Karpas-422 (cell line): ENCODE measurements around the gene CD164L2. TPM values are rescaled to one million over a fixed set of nuclear protein-coding genes. Genes with fewer than 3 reads are reported as not detected.

Experiments
- DNase-seq: peaks from one replicate; pipeline ENCODE4 v3.0.0-alpha.2; 2015
- H2AFZ ChIP-seq: fragments of 200-600 bp; sonication (generic); 2 replicates; pipeline ENCODE4 v1.6.1; 2014; ENCODE audit warnings: antibody characterized with exemption, low read length, mixed read lengths
- H3K27ac ChIP-seq: fragments of 200-600 bp; sonication (generic); 2 replicates; pipeline ENCODE4 v1.5.1; 2014; ENCODE audit warnings: mild to moderate bottlenecking, low read length, moderate library complexity
- H3K27me3 ChIP-seq: fragments of 200-600 bp; sonication (generic); 2 replicates; pipeline ENCODE4 v1.6.1; 2014; ENCODE audit warnings: low read length, mixed read lengths
- H3K36me3 ChIP-seq: fragments of 200-600 bp; sonication (generic); 2 replicates; pipeline ENCODE4 v1.6.1; 2014; ENCODE audit warnings: low read length, mixed read lengths; ENCODE audit not compliant: insufficient read depth
- H3K4me1 ChIP-seq: fragments of 200-600 bp; sonication (generic); 2 replicates; pipeline ENCODE4 v1.6.1; 2014; ENCODE audit warnings: mild to moderate bottlenecking, low read length, mixed read lengths
- H3K4me2 ChIP-seq: fragments of 200-600 bp; sonication (generic); 2 replicates; pipeline ENCODE4 v1.6.1; 2014; ENCODE audit warnings: low read length, low read depth, mild to moderate bottlenecking; ENCODE audit not compliant: poor library complexity, severe bottlenecking
- H3K4me3 ChIP-seq: fragments of 200-600 bp; sonication (generic); 2 replicates; pipeline ENCODE4 v1.5.1; 2014; ENCODE audit warnings: mild to moderate bottlenecking, antibody characterized with exemption, low read length, mixed read lengths
- H3K79me2 ChIP-seq: fragments of 200-600 bp; sonication (generic); 2 replicates; pipeline ENCODE4 v1.6.1; 2014; ENCODE audit warnings: mild to moderate bottlenecking, low read length, mixed read lengths
- H3K9ac ChIP-seq: fragments of 200-600 bp; sonication (generic); 2 replicates; pipeline ENCODE4 v1.6.0; 2014; ENCODE audit warnings: low read length
- H3K9me2 ChIP-seq: fragments of 200-600 bp; sonication (generic), shearing (Covaris generic); replicated peaks from 2 replicates; pipeline ENCODE4 v1.6.0; 2014; ENCODE audit warnings: mild to moderate bottlenecking, low read length, moderate library complexity; ENCODE audit not compliant: insufficient read depth
- H3K9me3 ChIP-seq: fragments of 300-700, 200-600 bp; sonication (generic); 2 replicates; pipeline ENCODE4 v1.6.1; 2014; ENCODE audit warnings: low read length, mixed read lengths
- H4K20me1 ChIP-seq: fragments of 200-600 bp; sonication (generic); 2 replicates; pipeline ENCODE4 v1.6.1; 2014; ENCODE audit warnings: mild to moderate bottlenecking, antibody characterized with exemption, low read length, low read depth; ENCODE audit not compliant: insufficient read depth
- total RNA-seq: library from RNA; depleted of rRNA; stranded (reverse); fragments of >200 nt; shearing (Covaris generic); gene quantifications from 2 replicates; pipeline ENCODE4 v1.2.3, GENCODE V29; 2014; ENCODE audit warnings: low replicate concordance

The CD164L2 gene
- total RNA-seq, 1 experiment from 2014 or later: 0.22 TPM

- Histone ChIP-seq H3K4me1 (peaks cover 35% of the 10 kb centered on the region), H3K36me3 (peaks cover under 1% of the 10 kb centered on the region; the same call in 1 of the 2 replicates), H3K79me2 (no peaks in the 10 kb centered on the region), H3K9ac (no peak overlapping the region), H2AFZ (no peak overlapping the region), H3K4me2 (no peak overlapping the region), H3K9me2 (no peaks in the 10 kb centered on the region), H4K20me1 (no peaks in the 10 kb centered on the region), H3K9me3 (no peaks in the 10 kb centered on the region), H3K27ac (no peak overlapping the region), H3K27me3 (no peaks in the 10 kb centered on the region), H3K4me3 (no peak overlapping the region)
- no peak for DNase-seq
Observed at GRCh38 chr1:27339213-27339612, 43.9 kb downstream of the CD164L2 start.

GRCh38 chr1:27338751-27339150 is 44.4 kb downstream of the CD164L2 start:
- Histone ChIP-seq H3K4me2 (no peak overlapping the region), H3K4me3 (no peak overlapping the region)

DNA sequence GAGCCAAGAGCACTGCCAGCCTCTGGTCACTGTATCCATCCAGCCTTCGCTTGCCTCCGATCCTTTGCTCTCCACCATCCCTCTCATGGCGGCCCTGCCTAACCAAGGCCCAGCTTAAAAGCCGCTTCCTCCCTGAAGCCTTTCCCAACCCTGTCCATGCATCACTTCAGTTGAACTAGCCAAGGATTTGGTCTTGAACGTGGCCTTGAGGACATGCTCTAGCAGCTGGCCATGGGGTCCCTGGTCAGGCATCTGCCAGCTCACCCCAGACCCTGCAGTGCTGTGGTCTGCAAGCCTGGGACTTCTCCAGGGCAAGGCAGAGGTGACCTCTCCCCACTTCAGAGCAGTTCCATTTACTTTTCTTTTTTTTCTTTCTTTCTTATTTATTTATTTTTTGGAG is 46.4 kb downstream of the CD164L2 start:
- H4K20me1 ChIP-seq: no peaks in the 10 kb centered on the region
- no peaks in the 10 kb centered on the region for H3K27me3 ChIP-seq
- H3K9ac ChIP-seq: no peak overlapping the region
- no peak overlapping the region for H3K27ac ChIP-seq
- no peaks in the 10 kb centered on the region for H3K9me3 ChIP-seq
- no peak overlapping the region for H3K4me3 ChIP-seq
- no peak overlapping the region for H2AFZ ChIP-seq
- no peak overlapping the region for H3K4me2 ChIP-seq
- DNase-seq: no peak
- no peaks in the 10 kb centered on the region for H3K79me2 ChIP-seq
- peaks cover 13% of the 10 kb centered on the region for H3K4me1 ChIP-seq
- no peaks in the 10 kb centered on the region for H3K9me2 ChIP-seq
- H3K36me3 ChIP-seq: peaks cover 7% of the 10 kb centered on the region

More at GRCh38 chr1:27338751-27339150, 44.4 kb downstream of the CD164L2 start:
- Histone ChIP-seq H3K9me2 (no peaks in the 10 kb centered on the region), H3K36me3 (peaks cover 5% of the 10 kb centered on the region), H3K9ac (no peak overlapping the region), H3K9me3 (no peaks in the 10 kb centered on the region), H3K27me3 (no peaks in the 10 kb centered on the region), H2AFZ (no peak overlapping the region), H3K4me1 (peaks cover 33% of the 10 kb centered on the region), H4K20me1 (no peaks in the 10 kb centered on the region), H3K79me2 (no peaks in the 10 kb centered on the region), H3K27ac (no peak overlapping the region)
- DNase-seq: no peak

DNA sequence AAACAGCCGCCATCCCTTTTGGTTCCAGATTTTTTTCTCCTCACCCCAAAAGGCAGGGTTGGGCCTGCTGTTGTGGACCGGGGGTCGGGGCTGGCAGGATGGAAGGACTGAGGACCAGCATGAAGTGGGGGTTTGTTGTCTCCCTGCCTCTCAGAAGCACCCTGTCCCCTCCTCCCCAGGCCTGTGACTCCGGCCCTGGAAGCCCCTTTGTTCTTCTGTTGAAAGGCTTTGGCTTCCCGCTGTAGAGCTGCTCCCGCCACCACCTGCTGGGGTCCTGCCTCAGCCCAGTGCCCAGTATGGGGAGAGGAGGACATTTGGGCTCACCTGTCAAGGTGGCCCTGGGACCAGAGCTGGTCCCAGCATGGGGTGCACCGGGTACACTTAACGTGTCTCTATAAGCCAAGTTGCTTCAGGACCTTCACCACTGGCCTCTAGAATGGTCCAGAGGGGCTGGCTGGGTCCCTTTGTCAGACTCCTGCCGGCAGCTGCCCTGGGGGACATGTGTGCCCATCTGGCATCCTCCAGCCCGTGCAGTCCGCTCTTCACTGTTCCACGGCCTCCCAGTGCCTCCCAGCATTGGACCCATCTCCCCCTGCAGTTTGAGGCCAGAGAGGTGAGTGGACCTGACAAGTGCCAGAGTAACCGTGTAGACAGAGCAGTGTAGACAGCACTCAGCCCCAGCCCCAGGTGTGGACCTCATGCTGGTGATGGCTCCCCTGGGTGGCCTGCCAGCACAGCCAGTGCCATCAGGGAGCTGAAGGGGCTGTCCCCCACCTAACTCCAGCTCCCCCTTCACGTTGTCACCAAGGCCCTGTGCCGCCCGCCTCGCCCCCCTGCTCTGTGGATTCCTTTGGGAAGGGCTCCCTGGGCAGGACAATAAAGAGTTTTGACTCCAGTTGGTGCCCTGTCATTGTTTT is 47.4 kb downstream of the CD164L2 start:
- H3K27me3 ChIP-seq: no peaks in the 10 kb centered on the region
- H3K4me1 ChIP-seq: peaks cover 3% of the 10 kb centered on the region
- peaks cover 13% of the 10 kb centered on the region for H3K36me3 ChIP-seq
- H3K27ac ChIP-seq: no peak overlapping the region
- H4K20me1 ChIP-seq: no peaks in the 10 kb centered on the region
- H3K9me3 ChIP-seq: no peaks in the 10 kb centered on the region
- no peak overlapping the region for H3K4me3 ChIP-seq
- no peaks in the 10 kb centered on the region for H3K9me2 ChIP-seq
- DNase-seq: no peak
- H3K4me2 ChIP-seq: no peak overlapping the region
- no peak overlapping the region for H3K9ac ChIP-seq
- no peak overlapping the region for H2AFZ ChIP-seq
- H3K79me2 ChIP-seq: 0 out of 2 replicates have a peak, but pooled peaks cover 2% of the 10 kb centered on the region

DNA sequence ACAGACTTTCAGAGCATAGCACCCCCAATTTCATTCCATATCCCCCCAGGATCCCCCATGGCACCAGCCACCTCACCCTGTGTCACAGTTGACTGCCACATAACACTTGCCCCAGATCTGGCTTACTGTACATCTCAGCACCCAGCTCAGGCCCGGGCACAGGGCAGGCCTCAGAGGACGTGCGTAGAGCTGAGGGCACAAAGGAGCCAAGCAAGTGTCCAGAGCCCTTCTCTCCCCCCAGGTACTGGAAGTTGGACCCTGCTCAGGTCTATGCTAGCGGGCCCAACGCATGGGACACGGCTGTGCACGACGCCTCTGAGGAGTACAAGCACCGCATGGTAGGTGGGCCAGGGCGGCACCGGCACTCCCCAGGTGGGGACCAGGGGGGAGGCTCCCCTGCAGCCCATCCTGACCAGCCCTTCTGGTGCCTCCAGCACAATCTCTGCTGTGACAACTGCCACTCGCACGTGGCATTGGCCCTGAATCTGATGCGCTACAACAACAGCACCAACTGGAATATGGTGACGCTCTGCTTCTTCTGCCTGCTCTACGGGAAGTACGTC is 49.3 kb downstream of the CD164L2 start:
- H3K27ac ChIP-seq: no peak overlapping the region

DNA sequence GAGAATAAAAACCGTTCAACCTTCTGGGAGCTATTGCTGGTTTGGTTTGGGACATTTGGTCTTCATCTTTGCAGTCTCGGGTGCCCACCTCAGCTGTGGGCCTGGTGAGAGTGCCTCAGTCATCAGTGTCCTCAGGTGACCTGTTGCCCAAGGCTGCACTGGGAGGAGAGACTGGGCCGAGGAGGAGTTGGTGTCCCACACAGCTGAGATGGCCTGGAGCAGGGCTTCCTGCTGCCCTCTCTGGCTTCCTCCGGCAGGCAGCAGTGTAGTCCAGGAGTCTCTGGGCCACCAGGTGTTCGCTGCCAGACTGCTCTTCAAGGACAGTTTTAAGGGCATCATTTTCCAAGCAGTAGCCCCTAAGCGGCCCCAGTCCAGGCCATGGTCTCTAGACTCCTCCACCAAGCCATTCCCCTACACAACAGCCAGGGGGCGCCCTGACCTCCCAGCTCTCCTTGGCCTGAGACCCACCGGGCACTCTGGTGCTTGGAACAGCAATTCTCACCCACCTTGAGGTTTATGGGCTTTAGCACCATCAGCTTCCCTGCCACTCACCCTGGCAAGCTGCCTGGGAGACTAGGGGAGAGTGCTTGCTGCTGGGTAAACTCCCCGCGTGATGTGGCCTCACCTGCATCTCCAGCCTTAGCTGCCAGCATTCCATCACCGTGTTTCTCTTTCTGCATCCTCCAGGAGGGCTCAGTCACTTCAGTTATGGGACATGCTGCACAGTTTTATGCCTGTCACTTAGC is 50.4 kb downstream of the CD164L2 start:
- Histone ChIP-seq H3K36me3 (peaks cover 23% of the 10 kb centered on the region), H2AFZ (no peak overlapping the region), H3K9me3 (no peaks in the 10 kb centered on the region), H3K4me1 (no peaks in the 10 kb centered on the region), H3K27me3 (no peaks in the 10 kb centered on the region), H3K4me3 (no peak overlapping the region), H3K27ac (no peak overlapping the region), H4K20me1 (no peaks in the 10 kb centered on the region; the same call in 1 of the 2 replicates), H3K9me2 (no peaks in the 10 kb centered on the region), H3K9ac (no peak overlapping the region), H3K4me2 (no peak overlapping the region), H3K79me2 (peaks cover 25% of the 10 kb centered on the region)
- DNase-seq: peak; percentile 77

More for the DNA sequence above, 49.3 kb downstream of the CD164L2 start:
- no peaks in the 10 kb centered on the region for H3K9me2 ChIP-seq
- H3K4me2 ChIP-seq: no peak overlapping the region
- no peak overlapping the region for H3K9ac ChIP-seq
- no peak for DNase-seq
- H2AFZ ChIP-seq: no peak overlapping the region
- H3K79me2 ChIP-seq: peaks cover 14% of the 10 kb centered on the region
- no peaks in the 10 kb centered on the region for H3K27me3 ChIP-seq
- no peaks in the 10 kb centered on the region for H3K4me1 ChIP-seq
- H3K36me3 ChIP-seq: peaks cover 18% of the 10 kb centered on the region
- H3K9me3 ChIP-seq: no peaks in the 10 kb centered on the region
- no peak overlapping the region for H3K4me3 ChIP-seq
- no peaks in the 10 kb centered on the region for H4K20me1 ChIP-seq

DNA sequence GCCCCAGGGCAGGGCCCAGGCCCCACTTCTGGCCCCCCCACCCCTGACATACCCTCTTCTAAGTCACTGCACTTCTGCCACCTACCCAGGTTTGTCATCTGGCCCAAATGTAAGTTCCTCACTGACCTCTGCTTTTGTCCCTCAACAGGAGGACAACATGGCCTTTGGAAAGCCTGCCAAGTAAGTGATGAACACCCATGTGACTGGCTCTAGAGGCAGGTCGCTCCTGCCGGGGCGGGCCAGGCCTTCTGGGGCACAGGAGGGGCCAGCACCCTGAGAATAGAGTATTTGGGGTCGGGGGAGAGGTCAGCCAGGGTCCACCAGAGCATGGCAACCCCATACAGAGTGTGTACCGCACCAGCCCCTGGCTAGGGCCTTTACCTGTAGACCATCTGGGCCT is 51.2 kb downstream of the CD164L2 start:
- Histone ChIP-seq H3K27me3 (no peaks in the 10 kb centered on the region), H3K4me2 (no peak overlapping the region), H3K4me3 (no peak overlapping the region), H3K27ac (no peak overlapping the region), H3K79me2 (peaks cover 32% of the 10 kb centered on the region), H3K9me3 (no peaks in the 10 kb centered on the region), H3K4me1 (no peaks in the 10 kb centered on the region), H4K20me1 (no peaks in the 10 kb centered on the region; the same call in 1 of the 2 replicates), H3K9me2 (no peaks in the 10 kb centered on the region), H2AFZ (no peak overlapping the region), H3K36me3 (peaks cover 26% of the 10 kb centered on the region), H3K9ac (no peak overlapping the region)
- DNase-seq: no peak

DNA sequence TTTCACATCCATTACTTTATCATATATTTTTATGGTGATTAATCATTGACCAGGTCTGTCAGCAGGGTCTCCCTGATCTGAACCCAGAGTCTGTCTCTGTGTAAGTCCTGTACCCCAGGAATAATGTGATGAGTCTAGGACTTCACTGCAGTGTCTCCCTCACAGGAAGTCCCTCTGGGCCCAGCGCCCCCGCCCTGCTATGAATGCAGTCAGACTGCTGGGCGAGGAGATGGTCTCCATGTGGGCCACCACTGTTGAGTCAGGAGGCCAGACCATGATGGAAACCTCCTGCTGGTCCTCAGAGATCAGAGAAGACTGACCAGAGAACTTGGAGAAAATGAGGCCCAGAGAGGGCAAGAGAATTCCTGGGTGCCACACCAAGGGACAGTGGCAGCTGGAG is 51.7 kb downstream of the CD164L2 start:
- no peak overlapping the region for H3K4me2 ChIP-seq
- DNase-seq: no peak
- no peaks in the 10 kb centered on the region for H3K27me3 ChIP-seq
- no peak overlapping the region for H3K27ac ChIP-seq
- H3K9me3 ChIP-seq: no peaks in the 10 kb centered on the region
- no peak overlapping the region for H3K9ac ChIP-seq
- peaks cover 29% of the 10 kb centered on the region for H3K36me3 ChIP-seq
- H3K4me1 ChIP-seq: no peaks in the 10 kb centered on the region
- H3K9me2 ChIP-seq: no peaks in the 10 kb centered on the region
- peaks cover 37% of the 10 kb centered on the region for H3K79me2 ChIP-seq
- H2AFZ ChIP-seq: no peak overlapping the region
- H3K4me3 ChIP-seq: no peak overlapping the region
- H4K20me1 ChIP-seq: no peaks in the 10 kb centered on the region; the same call in 1 of the 2 replicates
